Measurements from ENCODE around the gene PLXDC1.
"Not testable (repeated sequence)": the region's sequence is repeated elsewhere in the genome, so short reads cannot be mapped to it uniquely, and the experiment has no call there.

Gene PLXDC1

GRCh38 chr17:39138431-39139160 is 12.8 kb downstream of the PLXDC1 start:
- Histone ChIP-seq H3K4me1 (ENCODE audit: control insufficient read depth in 1 of 2, insufficient read depth in 2 of 2, low read length in 2 of 2) (peaks cover 0 to 4% of the 10 kb centered on the region in 2 donors), H3K36me3 (ENCODE audit: control insufficient read depth in 1 of 2, insufficient read depth in 2 of 2, low read length in 2 of 2) (no peaks in the 10 kb centered on the region), H3K27ac (ENCODE audit: low read length) (no peak overlapping the region), H3K9me3 (ENCODE audit: control insufficient read depth in 1 of 2, low read length in 2 of 2) (no peaks in the 10 kb centered on the region), H3K27me3 (ENCODE audit: low read depth, low read length) (no peaks in the 10 kb centered on the region), H3K4me3 (ENCODE audit: low read depth in 1 of 2, low read length in 2 of 2) (no peak overlapping the region)

GRCh38 chr17:39134878-39135277 is 16.6 kb downstream of the PLXDC1 start:
- Histone ChIP-seq H3K9me3 (ENCODE audit: control insufficient read depth in 1 of 2, low read length in 2 of 2) (no peaks in the 10 kb centered on the region), H3K4me3 (ENCODE audit: low read depth in 1 of 2, low read length in 2 of 2) (no peak overlapping the region), H3K4me1 (ENCODE audit: control insufficient read depth in 1 of 2, insufficient read depth in 2 of 2, low read length in 2 of 2) (peaks cover 0 to 8% of the 10 kb centered on the region in 2 donors), H3K36me3 (ENCODE audit: control insufficient read depth in 1 of 2, insufficient read depth in 2 of 2, low read length in 2 of 2) (no peaks in the 10 kb centered on the region), H3K27ac (ENCODE audit: low read length) (no peak overlapping the region), H3K27me3 (ENCODE audit: low read depth, low read length) (no peaks in the 10 kb centered on the region)

- H3K4me1 ChIP-seq (ENCODE audit: control insufficient read depth in 1 of 2, insufficient read depth in 2 of 2, low read length in 2 of 2) = peaks cover 0 to 8% of the 10 kb centered on the region in 2 donors
- H3K27me3 ChIP-seq (ENCODE audit: low read depth, low read length) = no peaks in the 10 kb centered on the region
- H3K27ac ChIP-seq (ENCODE audit: low read length) = no peak overlapping the region
- H3K36me3 ChIP-seq (ENCODE audit: control insufficient read depth in 1 of 2, insufficient read depth in 2 of 2, low read length in 2 of 2) = no peaks in the 10 kb centered on the region
- no peak overlapping the region for H3K4me3 ChIP-seq (ENCODE audit: low read depth in 1 of 2, low read length in 2 of 2)
- no peaks in the 10 kb centered on the region for H3K9me3 ChIP-seq (ENCODE audit: control insufficient read depth in 1 of 2, low read length in 2 of 2)
These were observed 19.2 kb downstream of the PLXDC1 start for GRCh38 chr17:39132192-39132610.

- Histone ChIP-seq H3K27me3 (ENCODE audit: low read depth, low read length) (no peaks in the 10 kb centered on the region), H3K4me1 (ENCODE audit: control insufficient read depth in 1 of 2, insufficient read depth in 2 of 2, low read length in 2 of 2) (peaks cover 0 to 8% of the 10 kb centered on the region in 2 donors), H3K4me3 (ENCODE audit: low read depth in 1 of 2, low read length in 2 of 2) (no peak overlapping the region), H3K36me3 (ENCODE audit: control insufficient read depth in 1 of 2, insufficient read depth in 2 of 2, low read length in 2 of 2) (no peaks in the 10 kb centered on the region), H3K9me3 (ENCODE audit: control insufficient read depth in 1 of 2, low read length in 2 of 2) (no peaks in the 10 kb centered on the region), H3K27ac (ENCODE audit: low read length) (no peak overlapping the region)
These were observed 19.8 kb downstream of the PLXDC1 start for GRCh38 chr17:39131616-39132015.

- H3K4me3 ChIP-seq (ENCODE audit: low read depth in 1 of 2, low read length in 2 of 2) = no peak overlapping the region
- H3K27me3 ChIP-seq (ENCODE audit: low read depth, low read length) = no peaks in the 10 kb centered on the region
- peaks cover 0 to 8% of the 10 kb centered on the region in 2 donors for H3K4me1 ChIP-seq (ENCODE audit: control insufficient read depth in 1 of 2, insufficient read depth in 2 of 2, low read length in 2 of 2)
- no peaks in the 10 kb centered on the region for H3K36me3 ChIP-seq (ENCODE audit: control insufficient read depth in 1 of 2, insufficient read depth in 2 of 2, low read length in 2 of 2)
- H3K27ac ChIP-seq (ENCODE audit: low read length) = no peak overlapping the region
- H3K9me3 ChIP-seq (ENCODE audit: control insufficient read depth in 1 of 2, low read length in 2 of 2) = no peaks in the 10 kb centered on the region
These were observed 21.2 kb downstream of the PLXDC1 start for GRCh38 chr17:39130205-39130604.

GRCh38 chr17:39129544-39129943 is 21.9 kb downstream of the PLXDC1 start:
- H3K36me3 ChIP-seq (ENCODE audit: control insufficient read depth in 1 of 2, insufficient read depth in 2 of 2, low read length in 2 of 2); H3K27ac ChIP-seq (ENCODE audit: low read length); H3K4me3 ChIP-seq (ENCODE audit: low read depth in 1 of 2, low read length in 2 of 2); H3K4me1 ChIP-seq (ENCODE audit: control insufficient read depth in 1 of 2, insufficient read depth in 2 of 2, low read length in 2 of 2); H3K9me3 ChIP-seq (ENCODE audit: control insufficient read depth in 1 of 2, low read length in 2 of 2); H3K27me3 ChIP-seq (ENCODE audit: low read depth, low read length): not testable (repeated sequence)

- Histone ChIP-seq H3K36me3 (ENCODE audit: control insufficient read depth in 1 of 2, insufficient read depth in 2 of 2, low read length in 2 of 2) (no peaks in the 10 kb centered on the region), H3K27me3 (ENCODE audit: low read depth, low read length) (no peaks in the 10 kb centered on the region), H3K27ac (ENCODE audit: low read length) (no peak overlapping the region), H3K9me3 (ENCODE audit: control insufficient read depth in 1 of 2, low read length in 2 of 2) (no peaks in the 10 kb centered on the region), H3K4me3 (ENCODE audit: low read depth in 1 of 2, low read length in 2 of 2) (no peak overlapping the region), H3K4me1 (ENCODE audit: control insufficient read depth in 1 of 2, insufficient read depth in 2 of 2, low read length in 2 of 2) (no peaks in the 10 kb centered on the region)
These were observed 25.0 kb downstream of the PLXDC1 start for GRCh38 chr17:39126436-39126835.

- Histone ChIP-seq H3K4me1 (ENCODE audit: control insufficient read depth in 1 of 2, insufficient read depth in 2 of 2, low read length in 2 of 2) (no peaks in the 10 kb centered on the region), H3K4me3 (ENCODE audit: low read depth in 1 of 2, low read length in 2 of 2) (no peak overlapping the region), H3K27ac (ENCODE audit: low read length) (no peak overlapping the region), H3K9me3 (ENCODE audit: control insufficient read depth in 1 of 2, low read length in 2 of 2) (no peaks in the 10 kb centered on the region), H3K27me3 (ENCODE audit: low read depth, low read length) (no peaks in the 10 kb centered on the region), H3K36me3 (ENCODE audit: control insufficient read depth in 1 of 2, insufficient read depth in 2 of 2, low read length in 2 of 2) (no peaks in the 10 kb centered on the region)
These were observed 26.1 kb downstream of the PLXDC1 start for GRCh38 chr17:39125143-39125875.

- no peak overlapping the region for H3K27ac ChIP-seq (ENCODE audit: low read length)
- no peak overlapping the region for H3K4me3 ChIP-seq (ENCODE audit: low read depth in 1 of 2, low read length in 2 of 2)
- H3K27me3 ChIP-seq (ENCODE audit: low read depth, low read length) = no peaks in the 10 kb centered on the region
- H3K9me3 ChIP-seq (ENCODE audit: control insufficient read depth in 1 of 2, low read length in 2 of 2) = no peaks in the 10 kb centered on the region
- no peaks in the 10 kb centered on the region for H3K4me1 ChIP-seq (ENCODE audit: control insufficient read depth in 1 of 2, insufficient read depth in 2 of 2, low read length in 2 of 2)
- H3K36me3 ChIP-seq (ENCODE audit: control insufficient read depth in 1 of 2, insufficient read depth in 2 of 2, low read length in 2 of 2) = no peaks in the 10 kb centered on the region
These were observed 27.8 kb downstream of the PLXDC1 start for GRCh38 chr17:39123627-39124026.

GRCh38 chr17:39122991-39123390 is 28.4 kb downstream of the PLXDC1 start:
- Histone ChIP-seq H3K36me3 (ENCODE audit: control insufficient read depth in 1 of 2, insufficient read depth in 2 of 2, low read length in 2 of 2) (no peaks in the 10 kb centered on the region), H3K4me3 (ENCODE audit: low read depth in 1 of 2, low read length in 2 of 2) (no peak overlapping the region), H3K27ac (ENCODE audit: low read length) (no peak overlapping the region), H3K27me3 (ENCODE audit: low read depth, low read length) (no peaks in the 10 kb centered on the region), H3K9me3 (ENCODE audit: control insufficient read depth in 1 of 2, low read length in 2 of 2) (no peaks in the 10 kb centered on the region), H3K4me1 (ENCODE audit: control insufficient read depth in 1 of 2, insufficient read depth in 2 of 2, low read length in 2 of 2) (no peaks in the 10 kb centered on the region)

GRCh38 chr17:39121919-39122318 is 29.5 kb downstream of the PLXDC1 start:
- not testable (repeated sequence) for H3K4me1 ChIP-seq (ENCODE audit: control insufficient read depth in 1 of 2, insufficient read depth in 2 of 2, low read length in 2 of 2); H3K4me3 ChIP-seq (ENCODE audit: low read depth in 1 of 2, low read length in 2 of 2); H3K27ac ChIP-seq (ENCODE audit: low read length); H3K36me3 ChIP-seq (ENCODE audit: control insufficient read depth in 1 of 2, insufficient read depth in 2 of 2, low read length in 2 of 2); H3K9me3 ChIP-seq (ENCODE audit: control insufficient read depth in 1 of 2, low read length in 2 of 2); H3K27me3 ChIP-seq (ENCODE audit: low read depth, low read length)

Measured in muscle layer of duodenum (tissue), 2 donors.